Measurements from ENCODE around the gene OSBP2.

DNA sequence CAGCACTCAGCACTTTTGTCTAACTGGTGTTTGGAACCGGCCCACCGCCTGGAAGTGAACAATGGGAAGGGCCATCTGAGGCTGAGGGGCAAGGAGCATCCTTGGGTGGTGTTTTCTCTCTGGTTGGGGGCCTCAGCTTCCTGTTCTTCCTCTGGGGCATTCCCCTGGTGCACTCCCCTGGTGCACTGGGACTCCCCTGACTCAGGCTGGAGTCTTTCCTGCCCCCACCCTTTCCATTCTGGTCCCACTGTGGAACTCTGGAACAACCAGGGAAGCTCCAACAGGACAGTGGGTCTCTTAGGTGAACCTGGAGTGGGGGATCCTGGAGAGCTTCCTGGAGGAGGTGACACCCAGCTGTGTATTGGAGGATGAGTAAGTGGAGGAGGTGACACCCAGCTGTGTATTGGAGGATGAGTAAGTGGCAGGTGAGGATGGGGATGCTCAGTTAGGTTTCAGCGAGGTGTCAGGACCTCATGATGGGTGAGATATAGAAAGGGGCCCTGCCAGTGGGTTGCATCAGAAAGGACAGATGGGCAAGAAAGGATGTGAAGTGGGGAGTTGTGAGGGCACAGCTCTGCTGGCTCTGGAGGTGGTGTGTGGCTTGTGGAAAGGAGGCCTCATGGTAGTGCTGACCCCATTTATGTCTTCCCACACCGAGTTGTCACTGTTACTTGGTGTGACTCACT, 132.1 kb downstream of the OSBP2 start:
- TF ChIP-seq GATA2 (IDR thresholded peaks at IDR 0.05; ENCODE audit: low read depth, low read length) (no peak), GATA3 (IDR thresholded peaks at IDR 0.05; ENCODE audit: low read depth, low read length) (no peak)
